Astrocyte of the spinal cord (primary cell): ENCODE data around the gene ATXN2L.

Experiments used
- DNase-seq: peaks from one replicate; pipeline ENCODE4 v3.0.0; 2011; ENCODE audit warnings: low read depth, low spot score
- H3K4me3 ChIP-seq: 2 replicates; pipeline ENCODE4 v1.5.1; 2011; ENCODE audit warnings: low read depth, mild to moderate bottlenecking, low read length, moderate library complexity
- CTCF ChIP-seq: IDR thresholded peaks from 2 replicates; pipeline ENCODE4 v1.5.1; 2012; ENCODE audit warnings: low read depth, mild to moderate bottlenecking, low read length, inconsistent platforms
- in situ Hi-C: cut with HindIII; loops from 2 replicates; pipeline ENCODE4 v1.10.0; 2017; ENCODE audit warnings: low sequenced_read_pairs

Gene ATXN2L

DNA sequence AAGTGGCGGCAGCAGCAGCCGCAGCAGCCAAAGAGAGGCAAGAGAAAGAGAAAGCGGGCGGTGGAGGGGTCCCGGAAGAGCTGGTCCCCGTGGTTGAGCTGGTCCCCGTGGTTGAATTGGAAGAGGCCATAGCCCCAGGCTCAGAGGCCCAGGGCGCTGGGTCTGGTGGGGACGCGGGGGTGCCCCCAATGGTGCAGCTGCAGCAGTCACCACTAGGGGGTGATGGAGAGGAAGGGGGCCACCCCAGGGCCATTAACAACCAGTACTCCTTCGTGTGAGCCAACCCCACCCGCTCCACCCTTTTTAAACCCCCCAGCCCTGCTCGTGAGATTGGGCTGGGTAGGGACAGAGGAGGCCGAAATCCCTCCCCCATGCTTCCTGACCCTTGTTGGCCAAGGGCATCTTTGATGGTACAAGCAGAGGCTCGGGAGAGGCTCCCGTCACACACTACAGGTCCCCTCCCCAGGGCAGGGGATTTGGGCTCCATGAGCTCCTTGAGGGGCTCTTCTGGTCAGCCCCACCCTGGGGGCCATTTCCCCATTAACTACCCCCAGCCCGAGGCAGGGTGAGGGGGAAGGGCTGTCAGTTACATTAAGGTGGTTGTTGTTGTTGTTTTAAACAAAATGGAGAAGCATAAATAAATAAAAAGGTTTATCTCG, 50.9 kb downstream of the ATXN2L start:
- no peak for DNase-seq

DNA sequence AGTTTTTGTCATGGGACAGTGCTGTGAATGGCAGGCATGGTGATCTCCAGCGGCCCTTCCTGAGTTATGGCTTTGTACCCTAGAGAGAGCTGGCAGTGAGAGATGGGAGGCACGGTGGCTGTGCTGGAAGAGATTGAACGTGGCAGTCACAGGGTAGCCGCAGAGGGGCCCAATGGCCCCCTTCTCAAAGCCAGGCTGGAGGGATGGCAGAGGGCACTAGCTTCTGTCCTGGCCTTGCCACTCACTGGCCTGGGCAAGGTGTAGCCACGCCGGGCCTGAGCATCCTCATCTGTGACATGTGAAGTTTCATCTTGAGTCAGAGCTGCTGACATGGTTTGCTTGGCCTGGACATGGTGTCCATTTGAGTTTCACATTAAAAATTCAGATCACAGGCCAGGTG, 51.6 kb downstream of the ATXN2L start:
- DNase-seq: no peak
- no peak for TF ChIP-seq CTCF
- H3K4me3 ChIP-seq: no peak overlapping the region
- in situ Hi-C loops: no loop called here

More for the DNA sequence above, 50.9 kb downstream of the ATXN2L start:
- in situ Hi-C loops: no loop called here
- no peak overlapping the region for H3K4me3 ChIP-seq
- TF ChIP-seq CTCF: peak; percentile 69

GRCh38 chr16:28875134-28876018, 52.6 kb downstream of the ATXN2L start:
- in situ Hi-C loops: no loop called here
- no peak overlapping the region for H3K4me3 ChIP-seq
- DNase-seq: no peak
- TF ChIP-seq CTCF: no peak

GRCh38 chr16:28876019-28876659, 53.3 kb downstream of the ATXN2L start:
- DNase-seq: no peak
- TF ChIP-seq CTCF: no peak
- in situ Hi-C loops: no loop called here
- H3K4me3 ChIP-seq: no peak overlapping the region

DNA sequence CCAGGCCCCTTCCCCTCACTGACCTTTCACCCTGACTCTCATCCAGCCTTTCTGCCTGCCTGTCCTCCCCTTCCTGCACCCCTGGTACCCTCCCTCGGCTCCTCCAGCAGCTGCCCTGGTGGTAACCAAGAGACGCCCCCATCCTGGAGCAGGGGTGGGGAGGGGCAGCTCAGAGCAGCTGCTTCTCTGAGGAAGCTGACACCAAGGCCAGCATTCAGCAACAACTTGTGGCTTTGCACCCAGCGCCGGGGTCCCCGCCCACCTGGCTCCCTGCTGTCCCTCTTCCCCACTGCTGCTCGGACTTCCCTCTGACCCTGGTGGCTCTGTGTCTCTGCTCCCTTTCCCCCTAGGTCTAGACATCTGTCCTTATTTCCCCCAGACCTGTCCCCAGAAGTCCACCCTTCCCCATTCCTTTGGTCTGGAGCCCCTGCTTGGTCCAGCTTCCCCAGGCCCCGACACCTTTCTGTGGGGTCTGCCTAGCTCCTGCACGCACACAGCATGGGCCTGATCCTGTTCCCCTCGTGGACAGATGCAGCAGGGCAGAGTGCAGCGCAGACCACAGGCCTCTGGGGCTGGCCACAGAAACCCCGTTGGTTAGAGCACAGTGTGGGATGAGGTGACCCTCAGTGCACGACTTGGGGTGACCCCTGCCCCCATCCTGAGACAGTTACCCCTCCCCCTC, 54.3 kb downstream of the ATXN2L start:
- no peak overlapping the region for H3K4me3 ChIP-seq

More for the DNA sequence above, 54.3 kb downstream of the ATXN2L start:
- no peak for DNase-seq
- TF ChIP-seq CTCF: no peak
- in situ Hi-C loops: no loop called here
